Endothelial cell of umbilical vein (primary cell): ENCODE results near the gene SAFB. TPM values are rescaled to one million over a fixed set of nuclear protein-coding genes. Genes with fewer than 3 reads are reported as not detected.

Experiments
- BruUV-seq: library from RNA; stranded (reverse); fragments of 400-500 nt; replicated peaks from 2 replicates; lab custom pipeline; 2021; lab: Mats Ljungman, UMichigan
- CTCF ChIA-PET: fragments of 300-600, 350-600 bp; sonication (Branson Sonifier 250); formaldehyde crosslinking; loops from one replicate; lab custom pipeline; 2021; ENCODE audit warnings: antibody characterized with exemption, inconsistent platforms; lab: Charles Lee
- POLR2A ChIA-PET: fragments of 300-600, 350-600 bp; sonication (Branson Sonifier 250); formaldehyde crosslinking; loops from one replicate; lab custom pipeline; 2021; ENCODE audit warnings: antibody characterized with exemption, inconsistent platforms; lab: Charles Lee
- DNase-seq: peaks from one replicate; pipeline ENCODE4 v3.0.0-alpha.2; 2011; ENCODE audit warnings: low read depth, low spot score
- FAIRE-seq: peaks from 2 replicates; lab custom pipeline; 2011; peaks lifted over from hg19 to GRCh38; lab: Jason Lieb, UNC
- H2AFZ ChIP-seq: 2 replicates; pipeline ENCODE4 v1.6.0; 2012; ENCODE audit warnings: low read depth, low read length, control low read depth, inconsistent platforms
- H3K27ac ChIP-seq: 2 replicates; pipeline ENCODE4 v1.5.1; 2011; ENCODE audit warnings: low read depth, mild to moderate bottlenecking, control low read depth, low read length, moderate library complexity; ENCODE audit not compliant: insufficient read depth
- H3K27me3 ChIP-seq, 2 experiments: 2 replicates each; pipeline versions ENCODE4 v1.6.0 to v1.6.1; 2011; ENCODE audit warnings: low read length in 2 of 2, mixed read lengths in 1 of 2; ENCODE audit not compliant: control insufficient read depth in 2 of 2, insufficient read depth in 2 of 2
- H3K36me3 ChIP-seq, 2 experiments: 2 replicates in 1 of 2; 3 replicates in 1 of 2; pipeline ENCODE4 v1.5.1; 2011; ENCODE audit warnings: low read length in 2 of 2, mild to moderate bottlenecking in 1 of 2, moderate library complexity in 1 of 2; ENCODE audit not compliant: control insufficient read depth in 2 of 2, insufficient read depth in 2 of 2; ENCODE audit errors: extremely low read depth in 1 of 2
- H3K4me1 ChIP-seq: 3 replicates; pipeline ENCODE4 v1.5.1; 2011; ENCODE audit warnings: mild to moderate bottlenecking, low read length; ENCODE audit not compliant: control insufficient read depth, insufficient read depth; ENCODE audit errors: extremely low read depth
- H3K4me2 ChIP-seq: 2 replicates; pipeline ENCODE4 v1.6.1; 2011; ENCODE audit warnings: low read length, control low read depth, mixed read lengths; ENCODE audit not compliant: insufficient read depth
- H3K4me3 ChIP-seq, 3 experiments: fragments of 200-600 bp in 1 of 3; sonication (generic), shearing (Covaris generic) in 1 of 3; replicated peaks in 1 of 3; 2 replicates each; pipeline ENCODE4 v1.5.1; 2011 to 2016; ENCODE audit warnings: control low read depth in 3 of 3, low read length in 3 of 3, mild to moderate bottlenecking in 2 of 3, inconsistent platforms in 1 of 3, low read depth in 1 of 3, moderate library complexity in 1 of 3; ENCODE audit not compliant: insufficient read depth in 1 of 3
- H3K79me2 ChIP-seq: 2 replicates; pipeline ENCODE4 v1.6.0; 2012; ENCODE audit warnings: low read length, inconsistent platforms; ENCODE audit not compliant: control insufficient read depth, insufficient read depth
- H3K9ac ChIP-seq: replicated peaks from 2 replicates; pipeline ENCODE3; 2011; ENCODE audit warnings: low read length, control low read depth; ENCODE audit not compliant: insufficient read depth; ENCODE audit errors: extremely low read depth
- H3K9me1 ChIP-seq: replicated peaks from 3 replicates; pipeline ENCODE4 v1.6.0; 2011; ENCODE audit warnings: mild to moderate bottlenecking, low read length; ENCODE audit not compliant: control insufficient read depth, insufficient read depth; ENCODE audit errors: extremely low read depth
- H3K9me3 ChIP-seq: replicated peaks from 2 replicates; pipeline ENCODE4 v1.5.1; 2012; ENCODE audit warnings: low read length, inconsistent platforms; ENCODE audit not compliant: control insufficient read depth, insufficient read depth
- H4K20me1 ChIP-seq: replicated peaks from 2 replicates; pipeline ENCODE3; 2011; ENCODE audit warnings: mild to moderate bottlenecking, low read length; ENCODE audit not compliant: control insufficient read depth, insufficient read depth; ENCODE audit errors: extremely low read depth
- EZH2 ChIP-seq: IDR thresholded peaks from 2 replicates; pipeline ENCODE4 v1.6.1; 2012; ENCODE audit warnings: borderline replicate concordance, low read depth, mild to moderate bottlenecking, moderate library complexity, low read length, inconsistent platforms; ENCODE audit not compliant: severe bottlenecking
- FOS ChIP-seq: IDR thresholded peaks from 2 replicates; pipeline ENCODE4 v1.6.1; 2011; ENCODE audit warnings: mild to moderate bottlenecking, low read length, moderate library complexity, borderline replicate concordance; ENCODE audit not compliant: insufficient read depth
- GATA2 ChIP-seq: IDR thresholded peaks from 2 replicates; pipeline ENCODE4 v1.7.0; 2011; ENCODE audit warnings: low read depth, mild to moderate bottlenecking, moderate library complexity, mixed read lengths, low read length; ENCODE audit not compliant: insufficient read length, insufficient read depth
- JUN ChIP-seq: IDR thresholded peaks from 2 replicates; pipeline ENCODE4 v1.6.1; 2011; ENCODE audit warnings: borderline replicate concordance, low read depth; ENCODE audit not compliant: insufficient read length, insufficient read depth
- MYC ChIP-seq: IDR thresholded peaks from one replicate; pipeline ENCODE4 v1.6.1; 2011; ENCODE audit warnings: mild to moderate bottlenecking, low read depth, low read length
- POLR2A ChIP-seq: IDR thresholded peaks from 2 replicates; pipeline ENCODE4 v1.6.1; 2012; ENCODE audit warnings: low read depth, mild to moderate bottlenecking, control low read depth, low read length
- POLR2AphosphoS5 ChIP-seq: IDR thresholded peaks from 2 replicates; pipeline ENCODE4 v1.6.1; 2012; ENCODE audit warnings: low read depth, mild to moderate bottlenecking, control low read depth, low read length, moderate library complexity; ENCODE audit not compliant: insufficient read depth
- dilution Hi-C: fragments of 300-500 bp; cut with MboI; formaldehyde crosslinking; loops from one replicate; pipeline ENCODE4 v1.15.0; 2019; ENCODE audit warnings: low sequenced_read_pairs; ENCODE audit not compliant: extremely low pct_ligation_motif_present
- intact Hi-C: fragments of 100-400 bp; cut with micrococcal nuclease; formaldehyde crosslinking; loops from one replicate; pipeline ENCODE4 v1.10.0; 2022
- polyA plus RNA-seq, 4 experiments: library from polyadenylated mRNA; depleted of rRNA in 3 of 4; stranded (reverse) in 3 of 4; unstranded in 1 of 4; fragments of >200 nt; gene quantifications; 2 replicates each; pipeline versions ENCODE4 v1.2.1 to v1.2.3, GENCODE V29; 2011 to 2012; ENCODE audit warnings: missing spikeins in 1 of 4
- total RNA-seq: library from RNA; stranded (reverse); gene quantifications from 2 replicates; pipeline ENCODE4 v1.2.3, GENCODE V29; 2021
- TF ChIP-seq, protein P1 (sequence below), 2 donors: IDR thresholded peaks; 1 replicate in 1 of 2; 2 replicates in 1 of 2; pipeline ENCODE4 v1.5.1; 2011; ENCODE audit warnings: low read length in 2 of 2, mild to moderate bottlenecking in 2 of 2, moderate library complexity in 2 of 2, control low read depth in 1 of 2, inconsistent platforms in 1 of 2, low read depth in 1 of 2; ENCODE audit not compliant: insufficient read depth in 1 of 2; ENCODE audit errors: extremely low read depth in 1 of 2
- TF ChIP-seq, protein P2 (sequence below): IDR thresholded peaks from 2 replicates; pipeline ENCODE4 v1.6.1; 2011; ENCODE audit not compliant: insufficient read depth, insufficient read length

The SAFB gene
- total and polyA plus RNA-seq, 2 donors (not counting 3 experiments of a cell fraction or from before 2014, with no cell fraction given) = 44.7 to 109 TPM

DNA sequence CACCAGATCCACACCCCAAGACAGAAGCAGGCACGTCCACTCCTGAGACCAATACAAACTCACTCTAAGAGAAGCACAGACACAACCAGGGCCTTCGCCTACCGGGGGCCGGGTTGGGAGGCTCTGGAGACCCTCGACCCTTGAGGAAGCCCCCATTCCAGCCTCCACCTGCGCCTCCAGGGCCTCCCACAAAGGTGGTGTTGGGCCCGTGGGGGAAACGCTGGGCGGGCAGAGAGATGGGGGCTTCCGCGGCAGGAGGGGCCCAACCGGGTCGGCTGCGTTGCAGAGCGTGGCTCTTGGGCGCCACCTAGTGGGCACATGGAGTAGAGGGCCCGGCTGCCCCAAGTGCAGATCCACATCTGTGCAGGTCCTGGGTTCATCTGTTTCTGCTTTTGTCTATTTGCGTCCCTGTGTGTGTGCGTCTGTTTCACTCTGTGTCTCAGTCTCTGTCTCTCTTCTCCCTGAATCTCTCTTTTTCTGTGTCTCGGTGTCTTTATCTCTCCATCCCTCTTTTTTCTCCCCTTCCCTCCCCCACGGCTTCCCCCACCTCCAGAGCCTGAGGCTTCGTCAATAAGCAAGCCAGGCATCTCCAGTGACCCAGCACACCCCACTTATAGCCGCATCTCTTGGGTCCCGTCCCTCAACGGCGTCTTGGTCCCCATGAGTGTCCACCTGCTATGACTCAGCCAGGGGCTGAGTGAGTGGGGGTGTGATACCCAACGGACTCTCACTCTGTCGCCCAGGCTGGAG is 44.6 kb upstream of the SAFB start:
- H3K9me3 ChIP-seq = no peaks in the 10 kb centered on the region
- TF ChIP-seq FOS = no peak
- TF ChIP-seq JUN = no peak
- TF ChIP-seq POLR2A = no peak
- TF ChIP-seq, protein P1, sequence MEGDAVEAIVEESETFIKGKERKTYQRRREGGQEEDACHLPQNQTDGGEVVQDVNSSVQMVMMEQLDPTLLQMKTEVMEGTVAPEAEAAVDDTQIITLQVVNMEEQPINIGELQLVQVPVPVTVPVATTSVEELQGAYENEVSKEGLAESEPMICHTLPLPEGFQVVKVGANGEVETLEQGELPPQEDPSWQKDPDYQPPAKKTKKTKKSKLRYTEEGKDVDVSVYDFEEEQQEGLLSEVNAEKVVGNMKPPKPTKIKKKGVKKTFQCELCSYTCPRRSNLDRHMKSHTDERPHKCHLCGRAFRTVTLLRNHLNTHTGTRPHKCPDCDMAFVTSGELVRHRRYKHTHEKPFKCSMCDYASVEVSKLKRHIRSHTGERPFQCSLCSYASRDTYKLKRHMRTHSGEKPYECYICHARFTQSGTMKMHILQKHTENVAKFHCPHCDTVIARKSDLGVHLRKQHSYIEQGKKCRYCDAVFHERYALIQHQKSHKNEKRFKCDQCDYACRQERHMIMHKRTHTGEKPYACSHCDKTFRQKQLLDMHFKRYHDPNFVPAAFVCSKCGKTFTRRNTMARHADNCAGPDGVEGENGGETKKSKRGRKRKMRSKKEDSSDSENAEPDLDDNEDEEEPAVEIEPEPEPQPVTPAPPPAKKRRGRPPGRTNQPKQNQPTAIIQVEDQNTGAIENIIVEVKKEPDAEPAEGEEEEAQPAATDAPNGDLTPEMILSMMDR (IDR thresholded peaks at IDR 0.05; ENCODE audit: extremely low read depth in 1 of 2, insufficient read depth in 1 of 2, low read depth in 1 of 2, low read length in 2 of 2) = peak; percentile 94 to 99
- H2AFZ ChIP-seq = peak overlapping the region; percentile 13
- FAIRE-seq (peak; percentile 78), DNase-seq (peak; percentile 38)
- no peak overlapping the region for H3K4me3 ChIP-seq
- intact Hi-C loops = loop anchor here (1.0 kb wide), 3 partner anchors 31 to 530 kb away; no protein-coding TSS in a partner anchor
- H3K36me3 ChIP-seq = no peaks in the 10 kb centered on the region
- H4K20me1 ChIP-seq = no peaks in the 10 kb centered on the region
- H3K4me2 ChIP-seq = no peak overlapping the region
- H3K27ac ChIP-seq = no peak overlapping the region
- H3K27me3 ChIP-seq = no peaks in the 10 kb centered on the region
- POLR2A ChIA-PET = no interaction called here
- no peaks in the 10 kb centered on the region for H3K4me1 ChIP-seq
- BruUV-seq = no TSS peak
- H3K79me2 ChIP-seq = no peaks in the 10 kb centered on the region
- no peaks in the 10 kb centered on the region for H3K9me1 ChIP-seq
- no peak overlapping the region for H3K9ac ChIP-seq
- dilution Hi-C loops = no loop called here
- CTCF ChIA-PET = interaction anchor here (0.9 to 3.2 kb wide), 4 partner anchors 31 to 532 kb away, joined by 3 to 21 read pairs (median 12); no protein-coding TSS in a partner anchor

DNA sequence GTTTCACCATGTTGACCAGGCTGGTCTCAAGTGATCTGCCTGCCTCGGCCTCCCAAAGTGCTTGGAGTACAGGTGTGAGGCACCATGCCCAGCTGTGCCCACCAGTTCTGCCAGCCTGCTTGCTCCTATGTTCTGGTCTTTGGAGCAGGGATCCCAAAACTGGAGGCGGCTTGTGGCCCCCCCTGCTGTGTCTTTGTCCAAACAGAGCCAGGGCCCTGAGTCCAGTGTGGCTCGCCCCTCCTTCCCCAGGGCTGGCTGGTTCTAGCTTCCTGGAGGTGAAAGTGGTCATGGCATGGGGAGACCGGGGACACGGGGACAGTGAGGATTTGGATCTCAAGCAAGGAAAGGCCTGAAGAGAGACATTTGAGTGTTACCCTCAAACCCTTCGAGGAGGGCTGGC is 43.6 kb upstream of the SAFB start:
- intact Hi-C loops (no loop called here), dilution Hi-C loops (no loop called here)
- Histone ChIP-seq H3K27ac (no peak overlapping the region), H3K4me3 (no peak overlapping the region), H4K20me1 (no peaks in the 10 kb centered on the region), H3K4me1 (no peaks in the 10 kb centered on the region), H3K4me2 (no peak overlapping the region), H3K9me3 (no peaks in the 10 kb centered on the region), H3K36me3 (no peaks in the 10 kb centered on the region), H3K9ac (no peak overlapping the region), H3K27me3 (no peaks in the 10 kb centered on the region), H3K9me1 (no peaks in the 10 kb centered on the region), H2AFZ (no peak overlapping the region), H3K79me2 (no peaks in the 10 kb centered on the region)
- no peak for FAIRE-seq
- TF ChIP-seq EZH2 (no peak), FOS (no peak), JUN (no peak), POLR2A (no peak), POLR2AphosphoS5 (no peak), MYC (no peak), GATA2 (no peak)
- TF ChIP-seq, protein P2, sequence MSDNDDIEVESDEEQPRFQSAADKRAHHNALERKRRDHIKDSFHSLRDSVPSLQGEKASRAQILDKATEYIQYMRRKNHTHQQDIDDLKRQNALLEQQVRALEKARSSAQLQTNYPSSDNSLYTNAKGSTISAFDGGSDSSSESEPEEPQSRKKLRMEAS = no peak
- TF ChIP-seq, protein P1 (IDR thresholded peaks at IDR 0.05; ENCODE audit: extremely low read depth in 1 of 2, insufficient read depth in 1 of 2, low read depth in 1 of 2, low read length in 2 of 2) = no peak
- CTCF ChIA-PET = interaction anchor here (0.8 to 3.2 kb wide), 6 partner anchors 21 to 533 kb away, joined by 3 to 21 read pairs (median 4); no protein-coding TSS in a partner anchor
- no peak for DNase-seq
- POLR2A ChIA-PET = no interaction called here
- BruUV-seq = no TSS peak
